ENCODE data around the gene TM7SF2. TPM values are rescaled to one million over a fixed set of nuclear protein-coding genes. Genes with fewer than 3 reads are reported as not detected.

The TM7SF2 gene
- total and polyA plus RNA-seq, 2 donors from 2014 or later: 20.9 to 88.2 TPM

GRCh38 chr11:65130631-65131416, 19.2 kb downstream of the TM7SF2 start:
- Histone ChIP-seq H3K36me3 (ENCODE audit: control insufficient read depth in 2 of 3, insufficient read depth in 3 of 3, low read length in 3 of 3) (peaks cover 5 to 60% (median 23%) of the 10 kb centered on the region in 3 donors), H3K27me3 (ENCODE audit: control insufficient read depth, insufficient read depth, low read length) (no peaks in the 10 kb centered on the region), H3K9ac (ENCODE audit: low read length in 3 of 3) (no peak overlapping the region), H3K4me1 (ENCODE audit: control insufficient read depth in 2 of 3, insufficient read depth in 2 of 3, low read depth in 1 of 3, low read length in 3 of 3) (peaks cover 3 to 22% (median 15%) of the 10 kb centered on the region in 3 donors), H3K27ac (ENCODE audit: low read depth in 2 of 2, low read length in 2 of 2) (no peak overlapping the region), H3K9me3 (ENCODE audit: control insufficient read depth in 2 of 3, insufficient read depth in 1 of 3, low read length in 3 of 3) (no peaks in the 10 kb centered on the region), H3K4me3 (ENCODE audit: low read length in 3 of 3) (no peak overlapping the region)
- TF ChIP-seq CTCF (IDR thresholded peaks at IDR 0.05; ENCODE audit: borderline replicate concordance, extremely low read depth, insufficient read depth): no peak
- intact Hi-C loops (cut with DNase I): no loop called here
- FAIRE-seq (no peak), DNase-seq (peak in 1 of 5 donors; percentile 7)

- H3K9me3 ChIP-seq (ENCODE audit: control insufficient read depth in 2 of 3, insufficient read depth in 1 of 3, low read length in 3 of 3): no peaks in the 10 kb centered on the region
- no peaks in the 10 kb centered on the region for H3K27me3 ChIP-seq (ENCODE audit: control insufficient read depth, insufficient read depth, low read length)
- H3K36me3 ChIP-seq (ENCODE audit: control insufficient read depth in 2 of 3, insufficient read depth in 3 of 3, low read length in 3 of 3): peaks cover 5 to 57% (median 22%) of the 10 kb centered on the region in 3 donors
- H3K4me3 ChIP-seq (ENCODE audit: low read length in 3 of 3): no peak overlapping the region
- TF ChIP-seq CTCF (IDR thresholded peaks at IDR 0.05; ENCODE audit: borderline replicate concordance, extremely low read depth, insufficient read depth): no peak
- H3K9ac ChIP-seq (ENCODE audit: low read length in 3 of 3): no peak overlapping the region
- FAIRE-seq: no peak
- H3K27ac ChIP-seq (ENCODE audit: low read depth in 2 of 2, low read length in 2 of 2): no peak overlapping the region
- H3K4me1 ChIP-seq (ENCODE audit: control insufficient read depth in 2 of 3, insufficient read depth in 2 of 3, low read depth in 1 of 3, low read length in 3 of 3): peaks cover 3 to 22% (median 15%) of the 10 kb centered on the region in 3 donors
- no peak for DNase-seq
- intact Hi-C loops (cut with DNase I): no loop called here
These were observed 19.7 kb downstream of the TM7SF2 start for GRCh38 chr11:65131417-65131776.

GRCh38 chr11:65131895-65132237, 20.2 kb downstream of the TM7SF2 start:
- intact Hi-C loops (cut with DNase I): no loop called here
- no peak for TF ChIP-seq CTCF (IDR thresholded peaks at IDR 0.05; ENCODE audit: borderline replicate concordance, extremely low read depth, insufficient read depth)
- Histone ChIP-seq H3K36me3 (ENCODE audit: control insufficient read depth in 2 of 3, insufficient read depth in 3 of 3, low read length in 3 of 3) (peaks cover 5 to 52% (median 18%) of the 10 kb centered on the region in 3 donors), H3K4me3 (ENCODE audit: low read length in 3 of 3) (no peak overlapping the region), H3K9ac (ENCODE audit: low read length in 3 of 3) (no peak overlapping the region), H3K4me1 (ENCODE audit: control insufficient read depth in 2 of 3, insufficient read depth in 2 of 3, low read depth in 1 of 3, low read length in 3 of 3) (peaks cover 3 to 22% (median 15%) of the 10 kb centered on the region in 3 donors), H3K27me3 (ENCODE audit: control insufficient read depth, insufficient read depth, low read length) (no peaks in the 10 kb centered on the region), H3K9me3 (ENCODE audit: control insufficient read depth in 2 of 3, insufficient read depth in 1 of 3, low read length in 3 of 3) (no peaks in the 10 kb centered on the region), H3K27ac (ENCODE audit: low read depth in 2 of 2, low read length in 2 of 2) (no peak overlapping the region)
- FAIRE-seq (no peak), DNase-seq (peak in 1 of 5 donors; percentile 6)
